ENCODE results near the gene ULK4. TPM values are rescaled to one million over a fixed set of nuclear protein-coding genes. Genes with fewer than 3 reads are reported as not detected.
A peak's percentile ranks its signal among the peaks of the same experiment; 100 is the strongest.

Gene ULK4
- total RNA-seq, 4 donors from 2014 or later = 8.4 to 43.8 (median 20.8) TPM

DNA sequence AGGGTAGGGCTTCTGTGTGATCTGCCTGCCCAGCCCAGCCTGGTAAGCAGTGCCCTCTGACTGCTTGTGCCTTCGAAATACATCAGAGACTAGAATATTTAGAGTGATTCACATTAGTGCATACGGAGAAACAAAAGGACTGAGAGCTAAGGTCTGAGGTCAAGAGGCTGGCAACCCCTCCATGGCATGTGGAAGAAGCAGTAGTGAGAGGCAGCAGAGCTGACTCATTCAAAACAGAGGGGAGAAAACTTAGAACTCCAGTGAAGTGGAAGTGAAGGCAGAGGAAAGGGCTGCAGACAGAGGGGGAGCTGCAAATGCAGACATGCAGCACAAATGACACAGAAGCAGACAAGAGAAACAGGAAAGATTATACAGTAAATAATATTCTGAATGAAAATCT, 61.6 kb downstream of the ULK4 start:
- no peak for TF ChIP-seq CTCF (IDR thresholded peaks at IDR 0.05)
- TF ChIP-seq POLR2A (IDR thresholded peaks at IDR 0.05) = no peak
- H3K36me3 ChIP-seq = no peaks in the 10 kb centered on the region
- H3K4me3 ChIP-seq = no peak overlapping the region
- H3K27me3 ChIP-seq = no peaks in the 10 kb centered on the region
- H3K4me1 ChIP-seq = no peaks in the 10 kb centered on the region
- DNase-seq = no peak
- no peaks in the 10 kb centered on the region for H3K9me3 ChIP-seq
- H3K27ac ChIP-seq = no peak overlapping the region

DNA sequence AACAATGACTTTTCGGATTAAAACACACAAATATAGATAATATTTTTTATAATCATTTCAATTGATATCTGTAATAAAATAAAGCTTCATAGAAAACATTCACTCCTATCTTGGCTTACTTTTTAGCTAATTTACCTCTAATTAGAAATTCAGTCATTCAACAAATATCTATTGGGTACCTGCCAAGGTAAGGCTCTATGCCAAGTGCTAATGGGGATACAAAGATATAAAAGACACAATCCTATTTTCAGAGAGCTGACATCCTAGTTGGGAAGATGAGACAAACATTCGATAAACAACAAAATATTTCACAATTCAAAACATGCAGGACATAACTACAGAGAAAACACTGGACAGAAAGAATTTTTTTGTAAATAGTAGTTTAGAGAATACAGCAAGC, 63.3 kb downstream of the ULK4 start:
- H3K27ac ChIP-seq = no peak overlapping the region

GRCh38 chr3:41893977-41894376, 67.9 kb downstream of the ULK4 start:
- TF ChIP-seq CTCF (IDR thresholded peaks at IDR 0.05) (peak in 5 of 6 experiments; percentile 27 to 67 (median 62)), POLR2A (IDR thresholded peaks at IDR 0.05) (no peak)
- Histone ChIP-seq H3K27me3 (no peaks in the 10 kb centered on the region), H3K27ac (no peak overlapping the region), H3K4me3 (no peak overlapping the region), H3K36me3 (no peaks in the 10 kb centered on the region), H3K4me1 (no peaks in the 10 kb centered on the region), H3K9me3 (peaks cover 0 to 5% (median 0%) of the 10 kb centered on the region in 4 donors)
- DNase-seq = no peak

More for the DNA sequence above, 63.3 kb downstream of the ULK4 start:
- Histone ChIP-seq H3K36me3 (no peaks in the 10 kb centered on the region), H3K4me3 (no peak overlapping the region), H3K4me1 (no peaks in the 10 kb centered on the region), H3K9me3 (no peaks in the 10 kb centered on the region), H3K27me3 (no peaks in the 10 kb centered on the region)
- no peak for DNase-seq
- no peak for TF ChIP-seq CTCF (IDR thresholded peaks at IDR 0.05)
- no peak for TF ChIP-seq POLR2A (IDR thresholded peaks at IDR 0.05)

GRCh38 chr3:41888368-41889076, 73.4 kb downstream of the ULK4 start:
- no peak for TF ChIP-seq POLR2A (IDR thresholded peaks at IDR 0.05)
- no peak for TF ChIP-seq CTCF (IDR thresholded peaks at IDR 0.05)
- no peaks in the 10 kb centered on the region for H3K4me1 ChIP-seq
- H3K27ac ChIP-seq = no peak overlapping the region
- peaks cover 0 to 5% (median 0%) of the 10 kb centered on the region in 4 donors for H3K9me3 ChIP-seq
- H3K27me3 ChIP-seq = no peaks in the 10 kb centered on the region
- no peak overlapping the region for H3K4me3 ChIP-seq
- DNase-seq = no peak
- H3K36me3 ChIP-seq = no peaks in the 10 kb centered on the region

- Histone ChIP-seq H3K36me3 (no peaks in the 10 kb centered on the region), H3K4me1 (no peaks in the 10 kb centered on the region), H3K27me3 (no peaks in the 10 kb centered on the region), H3K9me3 (no peaks in the 10 kb centered on the region), H3K27ac (no peak overlapping the region), H3K4me3 (no peak overlapping the region)
- no peak for DNase-seq
- TF ChIP-seq CTCF (IDR thresholded peaks at IDR 0.05) = no peak
- TF ChIP-seq POLR2A (IDR thresholded peaks at IDR 0.05) = no peak
Observed at GRCh38 chr3:41882956-41883355, 78.9 kb downstream of the ULK4 start.
